Activated naive CD4-positive, alpha-beta T cell treated with Interleukin-2 at 50 U/mL for 16 hours (primary cell): ENCODE data around the gene CCT5.
"Not testable (repeated sequence)": the region's sequence is repeated elsewhere in the genome, so short reads cannot be mapped to it uniquely, and the experiment has no call there.

Experiments
- DNase-seq: peaks from one replicate; pipeline ENCODE4 v3.0.0-alpha.2; 2020

Gene CCT5

GRCh38 chr5:10304932-10305331, 54.9 kb downstream of the CCT5 start:
- no peak for DNase-seq

GRCh38 chr5:10306114-10306513, 56.0 kb downstream of the CCT5 start:
- DNase-seq, result no peak

GRCh38 chr5:10306806-10307205, 56.7 kb downstream of the CCT5 start:
- DNase-seq, result no peak

- peak; percentile 20 for DNase-seq
These were observed 57.4 kb downstream of the CCT5 start, which contains the start of gene CMBL for GRCh38 chr5:10307206-10308148. Gene CMBL (minus strand): TSS chr5:10307902. CDS start chr5:10290762, 17,140 bp downstream.

GRCh38 chr5:10308844-10309243, 58.8 kb downstream of the CCT5 start:
- no peak for DNase-seq

- DNase-seq, result no peak
These were observed 60.1 kb downstream of the CCT5 start for GRCh38 chr5:10310066-10310779.

- not testable (repeated sequence) for DNase-seq
These were observed 60.9 kb downstream of the CCT5 start for GRCh38 chr5:10310835-10311570.

GRCh38 chr5:10311595-10312425, 61.7 kb downstream of the CCT5 start:
- no peak for DNase-seq

GRCh38 chr5:10315201-10315600, 65.1 kb downstream of the CCT5 start:
- DNase-seq, result no peak
